Measurements from ENCODE around the gene CUX1. TPM values are rescaled to one million over a fixed set of nuclear protein-coding genes. Genes with fewer than 3 reads are reported as not detected.
"Not testable (repeated sequence)": the region's sequence is repeated elsewhere in the genome, so short reads cannot be mapped to it uniquely, and the experiment has no call there.

CUX1 gene
- total RNA-seq, 3 donors from 2014 or later = 85.2 to 167 (median 120) TPM

DNA sequence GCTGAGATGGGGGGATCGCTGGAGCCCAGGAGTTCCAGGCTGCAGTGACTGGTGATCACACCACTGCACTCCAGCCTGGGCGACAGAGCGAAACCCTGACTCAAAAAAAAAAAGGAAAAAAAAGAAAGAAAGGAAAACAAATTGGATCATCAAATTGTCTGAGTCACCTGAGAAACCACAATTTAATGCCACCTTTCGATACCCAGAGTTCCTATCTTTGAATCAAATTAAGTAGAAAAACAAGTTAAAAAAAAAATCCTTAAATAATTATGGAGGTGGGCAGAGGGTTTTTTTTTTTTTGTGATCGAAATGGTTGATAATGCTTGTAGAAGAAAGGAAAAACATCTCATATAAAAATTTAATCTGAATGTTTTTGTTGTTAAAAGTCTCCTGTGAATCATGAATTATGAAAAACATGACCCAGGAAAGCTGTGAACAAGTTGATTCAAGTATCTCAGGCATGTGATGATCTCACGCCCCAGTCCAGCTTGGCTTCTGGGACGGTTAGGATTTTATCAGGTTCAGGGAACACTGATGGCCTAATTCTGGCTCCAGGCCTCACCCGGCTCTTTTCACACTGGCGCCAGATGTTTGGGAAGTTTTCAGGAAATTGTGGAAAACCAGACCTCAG, 25.3 kb upstream of the CUX1 start:
- intact Hi-C loops (cut with DNase I, micrococcal nuclease) = no loop called here
- Histone ChIP-seq H3K4me1 (ENCODE audit: low read depth) (no peaks in the 10 kb centered on the region), H3K4me3 (no peak overlapping the region), H3K9me3 (no peaks in the 10 kb centered on the region), H3K36me3 (ENCODE audit: low read depth) (no peaks in the 10 kb centered on the region)
- TF ChIP-seq, protein P1, sequence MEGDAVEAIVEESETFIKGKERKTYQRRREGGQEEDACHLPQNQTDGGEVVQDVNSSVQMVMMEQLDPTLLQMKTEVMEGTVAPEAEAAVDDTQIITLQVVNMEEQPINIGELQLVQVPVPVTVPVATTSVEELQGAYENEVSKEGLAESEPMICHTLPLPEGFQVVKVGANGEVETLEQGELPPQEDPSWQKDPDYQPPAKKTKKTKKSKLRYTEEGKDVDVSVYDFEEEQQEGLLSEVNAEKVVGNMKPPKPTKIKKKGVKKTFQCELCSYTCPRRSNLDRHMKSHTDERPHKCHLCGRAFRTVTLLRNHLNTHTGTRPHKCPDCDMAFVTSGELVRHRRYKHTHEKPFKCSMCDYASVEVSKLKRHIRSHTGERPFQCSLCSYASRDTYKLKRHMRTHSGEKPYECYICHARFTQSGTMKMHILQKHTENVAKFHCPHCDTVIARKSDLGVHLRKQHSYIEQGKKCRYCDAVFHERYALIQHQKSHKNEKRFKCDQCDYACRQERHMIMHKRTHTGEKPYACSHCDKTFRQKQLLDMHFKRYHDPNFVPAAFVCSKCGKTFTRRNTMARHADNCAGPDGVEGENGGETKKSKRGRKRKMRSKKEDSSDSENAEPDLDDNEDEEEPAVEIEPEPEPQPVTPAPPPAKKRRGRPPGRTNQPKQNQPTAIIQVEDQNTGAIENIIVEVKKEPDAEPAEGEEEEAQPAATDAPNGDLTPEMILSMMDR (IDR thresholded peaks at IDR 0.05) = no peak
- DNase-seq (no peak), ATAC-seq (no peak)

DNA sequence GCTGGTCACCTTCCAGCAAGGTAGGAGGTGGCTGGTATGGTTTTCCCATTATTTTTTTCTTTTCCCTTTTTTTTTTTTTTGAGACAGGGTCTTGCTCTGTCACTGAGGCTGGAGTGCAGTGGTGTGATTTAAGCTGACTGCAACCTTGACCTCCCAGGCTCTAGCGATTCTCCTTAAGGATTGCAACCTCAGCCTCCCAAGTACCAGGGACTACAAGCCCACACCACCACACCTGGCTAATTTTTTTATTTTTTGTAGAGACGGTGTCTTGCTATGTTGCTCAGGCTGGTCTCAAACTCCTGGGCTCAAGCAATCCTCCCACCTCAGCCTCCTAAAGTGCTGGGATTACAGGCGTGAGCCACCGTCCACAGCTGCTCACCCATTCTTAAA, 24.7 kb upstream of the CUX1 start:
- H3K4me1 ChIP-seq (ENCODE audit: low read depth); H3K36me3 ChIP-seq (ENCODE audit: low read depth); H3K4me3 ChIP-seq; intact Hi-C loops (cut with DNase I, micrococcal nuclease); ATAC-seq; DNase-seq; H3K9me3 ChIP-seq: not testable (repeated sequence)

DNA sequence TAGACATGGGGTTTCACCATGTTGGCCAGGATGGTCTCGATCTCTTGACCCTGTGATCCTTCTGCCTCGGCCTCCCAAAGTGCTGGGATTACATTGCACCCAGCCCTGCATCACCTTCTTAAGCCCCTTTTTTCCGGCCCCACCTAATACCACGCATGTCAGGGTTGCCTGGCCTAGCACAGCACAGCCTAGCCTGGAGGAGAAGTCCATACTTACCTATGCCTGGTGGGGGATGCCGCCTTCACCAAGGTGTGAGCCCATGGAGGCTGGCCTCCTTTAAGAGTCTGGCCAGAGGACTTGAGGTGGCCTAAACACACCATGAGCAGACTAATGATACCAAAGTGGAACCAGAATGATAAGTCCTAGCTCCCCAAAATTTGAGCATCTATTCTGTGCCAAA, 22.0 kb upstream of the CUX1 start:
- no peak for ATAC-seq

DNA sequence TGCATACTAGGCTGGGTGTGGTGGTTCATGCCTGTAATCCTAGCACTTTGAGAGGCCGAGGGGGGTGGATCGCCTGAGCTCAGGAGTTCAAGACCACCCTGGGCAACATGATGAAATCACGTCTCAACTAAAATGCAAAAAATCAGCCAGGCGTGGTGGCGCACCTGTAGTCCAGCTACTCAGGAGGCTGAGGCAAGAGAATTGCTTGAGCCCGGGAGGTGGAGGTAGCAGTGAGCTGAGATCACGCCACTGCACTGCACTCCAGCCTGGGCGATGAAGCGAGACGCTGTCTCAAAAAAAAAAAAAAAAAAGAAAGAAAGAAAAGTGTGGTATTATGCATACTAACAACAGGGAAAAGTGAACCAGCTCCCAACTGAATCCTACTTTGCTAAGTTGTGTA, 19.3 kb upstream of the CUX1 start:
- H3K4me3 ChIP-seq; H3K36me3 ChIP-seq (ENCODE audit: low read depth); ATAC-seq; H3K9me3 ChIP-seq; H3K4me1 ChIP-seq (ENCODE audit: low read depth); intact Hi-C loops (cut with DNase I, micrococcal nuclease): not testable (repeated sequence)
- peak in 1 of 3 donors; percentile 3 for DNase-seq

More for the DNA sequence above, 22.0 kb upstream of the CUX1 start:
- H3K4me1 ChIP-seq (ENCODE audit: low read depth) = no peaks in the 10 kb centered on the region
- TF ChIP-seq, protein P1 (IDR thresholded peaks at IDR 0.05) = no peak
- H3K36me3 ChIP-seq (ENCODE audit: low read depth) = no peaks in the 10 kb centered on the region
- H3K9me3 ChIP-seq = no peaks in the 10 kb centered on the region
- no peak overlapping the region for H3K4me3 ChIP-seq
- DNase-seq = peak in 1 of 3 donors; percentile 28
- intact Hi-C loops (cut with DNase I, micrococcal nuclease) = no loop called here

DNA sequence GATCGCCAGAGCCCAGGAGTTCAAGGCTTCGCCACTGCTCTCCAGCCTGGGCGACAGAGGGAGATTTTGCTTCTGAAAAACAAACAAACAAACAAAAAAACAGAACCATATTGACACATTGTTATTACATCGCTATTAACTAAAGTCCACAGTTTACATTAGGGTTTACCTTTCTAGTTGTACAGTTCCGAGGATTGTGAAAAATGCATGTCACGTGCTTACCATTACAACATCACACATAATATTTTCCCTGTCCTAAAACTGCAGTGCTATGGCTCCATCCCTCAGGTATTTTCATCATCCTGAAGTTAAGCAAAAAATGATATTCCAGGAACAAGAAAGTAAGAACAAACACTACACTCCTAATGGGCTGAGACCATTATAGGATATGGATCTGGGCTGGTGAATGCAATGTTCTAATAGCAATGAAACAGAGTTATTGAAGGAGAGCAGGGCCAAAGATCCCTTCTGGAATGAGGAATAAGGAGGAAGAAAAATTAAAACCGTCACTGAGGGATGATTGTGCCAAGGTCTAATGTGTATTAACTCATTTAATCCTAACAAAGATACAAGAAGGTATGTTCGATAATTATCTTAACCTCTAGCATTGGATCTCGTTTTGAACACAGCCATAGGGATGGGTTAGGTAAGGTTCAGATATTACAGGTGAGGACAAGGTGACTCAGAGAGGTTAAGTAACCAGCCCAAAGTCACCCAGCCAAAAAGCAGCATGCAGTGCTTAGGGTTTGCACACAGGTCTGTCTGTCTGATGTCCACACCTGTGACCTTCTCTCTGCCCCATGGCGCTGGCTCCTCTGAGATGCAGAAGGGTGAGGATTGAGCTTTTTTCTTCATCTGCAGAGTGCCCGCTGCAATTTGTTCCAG, 14.0 kb upstream of the CUX1 start:
- TF ChIP-seq, protein P1 (IDR thresholded peaks at IDR 0.05) = no peak
- intact Hi-C loops (cut with DNase I, micrococcal nuclease) = no loop called here
- H3K9me3 ChIP-seq = no peaks in the 10 kb centered on the region
- DNase-seq (peak in 1 of 3 donors; percentile 11), ATAC-seq (no peak)
- H3K4me1 ChIP-seq (ENCODE audit: low read depth) = peaks cover 8% of the 10 kb centered on the region
- H3K36me3 ChIP-seq (ENCODE audit: low read depth) = no peaks in the 10 kb centered on the region
- no peak overlapping the region for H3K4me3 ChIP-seq

DNA sequence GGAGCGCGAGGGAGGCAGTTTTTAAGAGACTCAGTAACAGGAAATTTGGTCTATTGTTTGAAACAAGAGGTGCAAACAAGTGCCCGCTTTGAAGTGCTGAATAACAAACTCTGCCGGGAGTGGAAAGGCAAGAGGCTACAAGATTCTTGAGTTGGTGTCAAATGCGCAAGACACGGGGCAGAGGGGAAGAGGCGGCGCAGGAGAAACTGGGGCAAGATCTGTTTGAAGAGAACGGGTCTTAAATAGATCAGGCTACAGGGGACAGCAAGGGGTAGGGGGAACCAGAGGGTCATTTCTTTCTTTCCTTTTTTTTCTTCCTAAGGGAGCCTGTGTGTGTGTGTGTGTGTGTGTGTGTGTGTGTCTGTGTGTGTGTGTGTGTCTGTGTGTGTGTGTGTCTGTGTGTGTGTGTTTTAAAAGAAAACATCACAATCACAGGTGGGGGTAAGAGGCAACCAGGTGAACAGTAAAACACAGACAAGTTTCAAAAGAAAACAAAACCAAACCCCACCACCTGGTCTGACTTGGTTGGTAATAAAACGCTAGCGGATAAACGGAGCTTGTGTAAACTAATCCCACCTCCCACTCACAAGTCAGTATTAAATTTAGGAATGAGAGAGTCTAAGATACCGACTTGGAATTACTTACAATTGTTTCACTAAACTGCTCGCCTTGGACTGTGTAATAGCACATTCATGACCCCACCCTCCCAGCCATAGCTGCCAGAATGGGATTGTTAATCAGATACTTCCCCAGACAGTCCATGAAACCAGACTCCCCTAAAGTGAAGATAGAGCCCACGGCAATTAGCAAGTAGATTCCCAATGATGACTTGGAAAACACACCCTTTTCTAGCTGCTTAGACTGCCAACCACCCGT, 13.1 kb upstream of the CUX1 start:
- H3K9me3 ChIP-seq = no peaks in the 10 kb centered on the region
- intact Hi-C loops (cut with DNase I, micrococcal nuclease) = no loop called here
- peak; percentile 51 for ATAC-seq

More for the DNA sequence above, 13.1 kb upstream of the CUX1 start:
- H3K4me3 ChIP-seq = no peak overlapping the region
- DNase-seq = peak in 1 of 3 donors; percentile 58
- H3K4me1 ChIP-seq (ENCODE audit: low read depth) = peaks cover 8% of the 10 kb centered on the region
- H3K36me3 ChIP-seq (ENCODE audit: low read depth) = no peaks in the 10 kb centered on the region
- TF ChIP-seq, protein P1 (IDR thresholded peaks at IDR 0.05) = no peak

Measured in mucosa of descending colon (tissue), 3 donors.